Measurements from ENCODE around the gene PLA2G2E. TPM values are rescaled to one million over a fixed set of nuclear protein-coding genes. Genes with fewer than 3 reads are reported as not detected.

Gene PLA2G2E
- total RNA-seq, 4 donors from 2014 or later = not detected

GRCh38 chr1:19963636-19964035 is 40.2 kb upstream of the PLA2G2E start:
- no peaks in the 10 kb centered on the region for H3K4me1 ChIP-seq
- DNase-seq = no peak
- H3K27me3 ChIP-seq = no peaks in the 10 kb centered on the region
- no peak overlapping the region for H3K4me3 ChIP-seq
- H3K36me3 ChIP-seq = no peaks in the 10 kb centered on the region
- TF ChIP-seq, protein P1, sequence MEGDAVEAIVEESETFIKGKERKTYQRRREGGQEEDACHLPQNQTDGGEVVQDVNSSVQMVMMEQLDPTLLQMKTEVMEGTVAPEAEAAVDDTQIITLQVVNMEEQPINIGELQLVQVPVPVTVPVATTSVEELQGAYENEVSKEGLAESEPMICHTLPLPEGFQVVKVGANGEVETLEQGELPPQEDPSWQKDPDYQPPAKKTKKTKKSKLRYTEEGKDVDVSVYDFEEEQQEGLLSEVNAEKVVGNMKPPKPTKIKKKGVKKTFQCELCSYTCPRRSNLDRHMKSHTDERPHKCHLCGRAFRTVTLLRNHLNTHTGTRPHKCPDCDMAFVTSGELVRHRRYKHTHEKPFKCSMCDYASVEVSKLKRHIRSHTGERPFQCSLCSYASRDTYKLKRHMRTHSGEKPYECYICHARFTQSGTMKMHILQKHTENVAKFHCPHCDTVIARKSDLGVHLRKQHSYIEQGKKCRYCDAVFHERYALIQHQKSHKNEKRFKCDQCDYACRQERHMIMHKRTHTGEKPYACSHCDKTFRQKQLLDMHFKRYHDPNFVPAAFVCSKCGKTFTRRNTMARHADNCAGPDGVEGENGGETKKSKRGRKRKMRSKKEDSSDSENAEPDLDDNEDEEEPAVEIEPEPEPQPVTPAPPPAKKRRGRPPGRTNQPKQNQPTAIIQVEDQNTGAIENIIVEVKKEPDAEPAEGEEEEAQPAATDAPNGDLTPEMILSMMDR (IDR thresholded peaks at IDR 0.05) = no peak
- no peak for TF ChIP-seq POLR2A (IDR thresholded peaks at IDR 0.05)
- no peak overlapping the region for H3K27ac ChIP-seq
- H3K9me3 ChIP-seq = no peaks in the 10 kb centered on the region

DNA sequence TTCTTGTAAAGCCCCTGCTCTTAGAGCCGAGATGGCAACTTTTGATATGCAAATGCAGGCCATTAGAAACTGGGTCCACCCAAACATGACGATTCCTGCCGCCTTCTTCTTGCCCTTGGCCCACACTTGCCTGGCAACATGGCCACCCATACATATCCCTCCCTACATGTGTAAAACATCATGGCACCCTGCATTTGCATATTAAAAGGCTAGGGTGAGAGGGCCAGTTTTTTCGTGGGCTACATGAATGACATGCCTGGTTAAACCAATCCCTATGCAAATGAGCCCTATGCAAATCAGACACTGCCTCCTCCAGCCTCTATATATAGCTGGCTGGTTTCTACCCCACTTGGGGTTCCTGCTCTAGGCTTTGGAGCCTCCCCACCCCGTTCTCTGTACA is 37.2 kb upstream of the PLA2G2E start:
- DNase-seq = no peak
- H3K9me3 ChIP-seq = no peaks in the 10 kb centered on the region
- H3K4me3 ChIP-seq = no peak overlapping the region
- H3K27ac ChIP-seq = no peak overlapping the region
- no peaks in the 10 kb centered on the region for H3K27me3 ChIP-seq
- H3K4me1 ChIP-seq = no peaks in the 10 kb centered on the region
- H3K36me3 ChIP-seq = no peaks in the 10 kb centered on the region
- no peak for TF ChIP-seq POLR2A (IDR thresholded peaks at IDR 0.05)
- TF ChIP-seq, protein P1 (IDR thresholded peaks at IDR 0.05) = no peak

- Histone ChIP-seq H3K27me3 (no peaks in the 10 kb centered on the region), H3K36me3 (no peaks in the 10 kb centered on the region), H3K4me1 (no peaks in the 10 kb centered on the region), H3K27ac (no peak overlapping the region), H3K9me3 (peaks cover 0 to 3% (median 0%) of the 10 kb centered on the region in 4 donors), H3K4me3 (no peak overlapping the region)
- no peak for DNase-seq
- TF ChIP-seq, protein P1 (IDR thresholded peaks at IDR 0.05) = no peak
- TF ChIP-seq POLR2A (IDR thresholded peaks at IDR 0.05) = no peak
These were observed 34.4 kb upstream of the PLA2G2E start for GRCh38 chr1:19957779-19958178.

DNA sequence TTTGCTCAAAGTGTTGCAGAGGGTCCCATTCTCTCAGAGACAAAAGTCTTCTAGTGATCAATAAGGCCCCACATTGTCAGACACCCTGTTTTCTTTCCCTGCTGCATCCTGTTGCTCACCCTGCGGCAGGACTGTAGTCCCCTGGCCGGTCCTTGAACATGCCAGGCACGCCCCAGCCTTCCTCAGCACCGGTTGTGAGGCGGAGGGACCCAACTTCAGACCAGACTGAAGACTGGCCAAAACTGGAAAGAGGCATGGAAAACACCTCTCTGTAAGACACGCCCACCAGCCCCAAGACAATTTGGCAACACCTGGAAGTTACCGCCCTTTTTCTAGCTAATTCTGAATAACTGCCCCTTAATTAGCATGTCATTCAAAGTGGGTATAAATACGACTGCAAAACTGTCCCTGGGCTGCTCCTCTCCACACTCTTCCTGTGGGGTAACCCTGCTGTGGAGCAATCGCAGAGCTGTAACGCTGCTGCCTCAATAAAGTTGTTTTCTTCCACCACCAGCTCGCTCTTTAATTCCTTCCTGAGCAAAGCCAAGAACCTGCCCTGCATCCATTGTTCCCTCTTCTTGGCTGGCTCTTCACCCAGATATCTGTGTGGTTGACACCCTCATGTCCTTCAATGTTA is 32.2 kb upstream of the PLA2G2E start:
- TF ChIP-seq, protein P1 (IDR thresholded peaks at IDR 0.05) = no peak
- no peak for TF ChIP-seq POLR2A (IDR thresholded peaks at IDR 0.05)
- no peaks in the 10 kb centered on the region for H3K27me3 ChIP-seq
- no peaks in the 10 kb centered on the region for H3K36me3 ChIP-seq
- H3K4me1 ChIP-seq = no peaks in the 10 kb centered on the region
- DNase-seq = no peak
- H3K27ac ChIP-seq = no peak overlapping the region
- H3K4me3 ChIP-seq = no peak overlapping the region
- H3K9me3 ChIP-seq = peaks cover 0 to 3% (median 0%) of the 10 kb centered on the region in 4 donors

DNA sequence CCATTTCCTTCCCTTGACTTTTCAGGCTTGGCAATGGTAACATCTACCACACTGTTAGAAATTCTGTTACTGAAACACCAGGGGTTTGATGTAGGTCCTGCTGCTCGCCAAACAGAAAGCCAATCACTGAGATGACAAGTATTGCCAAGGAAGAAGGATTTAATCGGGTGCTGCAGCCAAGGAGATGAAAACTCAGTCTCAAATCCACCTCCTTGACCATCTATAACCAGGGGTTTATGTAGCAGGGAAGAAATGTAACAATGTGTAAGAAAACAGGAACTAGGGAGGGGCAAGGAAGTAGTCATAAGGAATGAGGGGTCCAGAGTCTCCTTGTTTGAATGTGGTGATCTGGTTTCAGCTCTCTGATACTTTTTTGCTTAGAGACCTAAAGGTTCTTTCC is 30.6 kb upstream of the PLA2G2E start:
- no peak for DNase-seq
- no peaks in the 10 kb centered on the region for H3K4me1 ChIP-seq
- H3K9me3 ChIP-seq = peaks cover 0 to 3% (median 0%) of the 10 kb centered on the region in 4 donors
- no peaks in the 10 kb centered on the region for H3K27me3 ChIP-seq
- no peak overlapping the region for H3K27ac ChIP-seq
- H3K4me3 ChIP-seq = no peak overlapping the region
- H3K36me3 ChIP-seq = no peaks in the 10 kb centered on the region
- TF ChIP-seq POLR2A (IDR thresholded peaks at IDR 0.05) = no peak
- TF ChIP-seq, protein P1 (IDR thresholded peaks at IDR 0.05) = no peak

- Histone ChIP-seq H3K4me1 (no peaks in the 10 kb centered on the region), H3K36me3 (no peaks in the 10 kb centered on the region), H3K27ac (no peak overlapping the region), H3K27me3 (no peaks in the 10 kb centered on the region), H3K9me3 (no peaks in the 10 kb centered on the region), H3K4me3 (no peak overlapping the region)
- no peak for TF ChIP-seq POLR2A (IDR thresholded peaks at IDR 0.05)
- no peak for DNase-seq
These were observed 25.6 kb upstream of the PLA2G2E start for GRCh38 chr1:19949016-19949415.

All from Peyer's patch (tissue), 4 donors.